ENCODE results near the gene FKRP. TPM values are rescaled to one million over a fixed set of nuclear protein-coding genes. Genes with fewer than 3 reads are reported as not detected.
"Not testable (repeated sequence)": the region's sequence is repeated elsewhere in the genome, so short reads cannot be mapped to it uniquely, and the experiment has no call there.

Gene FKRP
- total RNA-seq, 1 experiment from 2014 or later: 42.4 TPM

DNA sequence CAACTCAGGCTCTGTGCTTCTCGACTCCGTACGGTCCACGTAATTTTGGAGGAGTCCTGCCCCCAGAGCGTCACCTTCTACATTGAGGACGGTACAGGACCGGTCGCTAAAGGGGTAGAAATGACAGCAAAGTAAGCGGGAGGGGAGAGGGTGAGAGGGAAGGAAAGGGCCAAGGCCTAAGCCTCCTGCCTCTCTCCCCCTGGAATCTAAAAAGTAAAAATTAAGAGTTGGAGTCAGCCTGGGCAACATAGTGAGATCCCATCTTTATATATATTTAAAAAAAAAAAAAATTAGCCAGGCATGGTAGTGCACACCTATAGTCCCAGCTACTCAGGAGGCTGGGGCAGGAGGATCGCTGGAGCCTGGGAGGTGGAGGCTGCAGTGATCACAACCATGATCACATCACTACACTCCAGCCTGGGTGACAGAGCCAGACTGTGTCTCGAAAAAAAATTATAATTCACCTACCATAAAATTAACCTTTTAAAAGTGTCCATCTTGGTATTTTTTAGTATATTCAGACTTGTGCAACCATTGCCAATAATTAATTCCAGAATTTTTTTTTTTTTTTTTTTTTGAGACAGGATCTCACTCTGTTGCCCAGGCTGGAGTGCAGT, 29.9 kb downstream of the FKRP start:
- DNase-seq (ENCODE audit: low spot score): no peak
- in situ Hi-C loops (cut with HindIII; ENCODE audit: low sequenced_read_pairs): no loop called here

DNA sequence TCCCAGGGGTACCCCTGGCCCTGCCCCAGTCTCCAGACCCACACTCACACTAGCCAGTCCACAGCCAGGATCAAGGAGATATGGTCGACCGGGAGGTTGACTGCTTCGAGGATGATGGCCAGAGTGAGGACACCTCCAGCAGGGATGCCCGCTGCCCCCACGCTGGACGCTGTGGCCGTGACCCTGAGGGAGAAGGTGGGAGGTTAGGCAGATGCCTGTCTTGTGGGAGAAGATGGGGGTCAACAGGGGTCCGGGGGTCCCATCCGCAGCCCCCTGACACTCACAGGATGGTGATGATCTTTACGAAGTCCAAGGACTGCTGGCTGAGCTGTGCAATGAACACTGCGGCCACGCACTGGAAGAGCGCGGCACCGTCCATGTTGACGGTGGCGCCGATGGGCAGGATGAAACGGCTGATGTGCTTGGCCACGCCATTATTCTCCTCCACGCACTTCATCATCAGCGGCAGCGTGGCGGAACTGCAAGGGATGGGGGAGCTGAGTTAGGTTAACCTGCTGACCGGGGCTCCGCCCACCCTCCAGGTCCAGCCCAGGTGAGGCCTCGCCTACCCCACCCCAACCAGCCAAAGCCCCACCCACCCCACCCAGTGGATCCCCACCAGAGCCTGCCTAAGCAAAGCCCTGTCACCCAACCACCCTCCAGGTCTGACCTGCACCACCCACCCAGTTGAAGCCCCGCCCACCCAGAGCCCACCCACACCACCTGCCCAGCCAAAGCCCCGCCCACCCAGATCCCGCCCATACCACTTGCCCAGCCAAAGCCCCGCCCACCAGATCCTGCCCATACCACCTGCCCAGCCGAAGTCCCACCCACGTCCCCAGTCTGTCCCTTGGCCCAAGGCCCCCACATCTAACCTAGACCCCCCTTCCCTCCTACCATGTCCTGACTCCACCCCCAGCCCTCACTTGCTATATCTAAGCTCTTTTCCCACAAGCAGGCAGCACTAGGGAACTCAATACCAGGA, 31.4 kb downstream of the FKRP start:
- DNase-seq (ENCODE audit: low spot score): no peak

DNA sequence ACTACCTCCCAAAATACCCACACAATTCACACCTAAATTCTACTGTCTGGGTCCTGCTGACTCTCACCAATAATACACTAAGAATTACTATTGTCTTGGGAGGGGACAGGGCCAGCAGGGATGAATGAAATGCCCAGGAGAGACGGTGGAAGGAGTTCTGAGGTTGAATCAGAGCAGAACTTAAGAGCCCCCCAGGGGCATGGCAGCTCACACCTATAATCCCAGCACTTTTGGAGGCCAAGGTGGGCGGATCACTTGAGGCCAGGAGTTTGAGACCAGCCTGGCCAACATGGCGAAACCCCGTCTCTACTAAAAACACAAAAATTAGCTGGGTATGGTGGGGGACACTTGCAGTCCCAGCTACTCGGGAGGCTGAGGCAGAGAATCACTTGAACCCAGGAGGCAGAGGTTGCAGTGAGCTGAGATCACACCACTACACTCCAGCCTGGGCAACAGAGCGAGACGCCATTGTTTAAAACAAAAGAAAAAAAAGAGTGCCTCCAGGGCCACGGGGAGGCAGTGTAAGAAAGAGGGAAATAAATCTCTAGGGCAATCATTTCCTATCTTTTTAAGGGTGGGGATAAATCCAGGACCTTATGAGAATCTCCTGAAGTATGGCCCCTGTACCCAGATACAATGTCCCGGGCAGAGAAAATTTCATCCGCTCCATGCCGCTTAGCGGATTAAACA, 32.2 kb downstream of the FKRP start:
- DNase-seq (ENCODE audit: low spot score); in situ Hi-C loops (cut with HindIII; ENCODE audit: low sequenced_read_pairs): not testable (repeated sequence)

More for the DNA sequence above, 31.4 kb downstream of the FKRP start:
- in situ Hi-C loops (cut with HindIII; ENCODE audit: low sequenced_read_pairs): no loop called here

DNA sequence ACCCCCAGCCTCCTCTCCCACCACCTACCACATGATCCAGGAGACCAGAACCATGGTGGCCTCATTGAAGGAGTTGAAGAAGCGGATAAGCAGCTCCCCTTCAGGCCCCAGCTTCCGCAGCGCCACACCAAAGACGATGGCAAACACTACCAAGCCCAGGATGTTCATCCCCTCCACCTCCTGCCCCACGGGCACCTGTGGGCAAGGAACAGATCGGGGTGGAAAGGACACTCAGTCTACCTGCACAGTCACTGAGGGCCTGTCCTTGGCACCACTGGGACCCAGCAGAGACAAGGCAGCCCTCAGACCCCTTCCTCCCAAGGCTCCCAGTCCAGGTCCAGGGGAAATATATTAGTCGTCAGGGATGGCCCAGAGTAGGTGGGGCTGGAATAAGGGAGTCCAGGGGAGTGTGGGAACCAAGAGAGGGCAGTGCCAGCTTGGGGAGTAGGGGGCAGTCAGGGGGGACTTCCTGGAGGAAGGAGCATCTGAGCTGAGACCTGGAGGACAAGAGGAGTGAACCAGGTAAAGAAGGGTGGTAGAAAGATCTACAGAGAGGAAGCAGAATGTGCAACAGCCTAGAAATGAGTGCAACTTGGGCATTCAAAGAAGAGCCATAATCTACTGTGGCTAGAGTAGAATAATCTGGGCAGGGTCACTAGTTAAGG, 36.6 kb downstream of the FKRP start:
- no peak for DNase-seq (ENCODE audit: low spot score)

DNA sequence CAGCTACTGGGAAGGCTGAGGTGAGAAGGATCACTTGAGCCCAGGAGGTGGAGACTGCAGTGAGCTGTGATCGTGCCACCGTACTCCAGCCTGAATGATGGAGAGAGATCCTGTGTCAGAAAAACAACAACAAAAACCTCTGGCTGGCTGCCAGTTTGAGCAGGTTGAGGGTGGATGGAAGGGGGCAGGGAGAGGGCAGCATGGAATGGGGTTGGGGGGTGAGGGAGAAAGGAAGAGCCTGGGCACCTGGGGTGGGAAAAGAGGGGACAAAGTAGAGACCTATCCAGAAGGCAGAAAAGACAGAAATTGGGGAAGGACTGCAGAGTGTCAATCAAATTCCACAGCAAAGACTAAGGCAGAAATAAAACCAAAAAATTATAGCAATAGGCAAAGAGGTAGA, 37.8 kb downstream of the FKRP start:
- in situ Hi-C loops (cut with HindIII; ENCODE audit: low sequenced_read_pairs): no loop called here
- no peak for DNase-seq (ENCODE audit: low spot score)

More for the DNA sequence above, 36.6 kb downstream of the FKRP start:
- in situ Hi-C loops (cut with HindIII; ENCODE audit: low sequenced_read_pairs): no loop called here

DNA sequence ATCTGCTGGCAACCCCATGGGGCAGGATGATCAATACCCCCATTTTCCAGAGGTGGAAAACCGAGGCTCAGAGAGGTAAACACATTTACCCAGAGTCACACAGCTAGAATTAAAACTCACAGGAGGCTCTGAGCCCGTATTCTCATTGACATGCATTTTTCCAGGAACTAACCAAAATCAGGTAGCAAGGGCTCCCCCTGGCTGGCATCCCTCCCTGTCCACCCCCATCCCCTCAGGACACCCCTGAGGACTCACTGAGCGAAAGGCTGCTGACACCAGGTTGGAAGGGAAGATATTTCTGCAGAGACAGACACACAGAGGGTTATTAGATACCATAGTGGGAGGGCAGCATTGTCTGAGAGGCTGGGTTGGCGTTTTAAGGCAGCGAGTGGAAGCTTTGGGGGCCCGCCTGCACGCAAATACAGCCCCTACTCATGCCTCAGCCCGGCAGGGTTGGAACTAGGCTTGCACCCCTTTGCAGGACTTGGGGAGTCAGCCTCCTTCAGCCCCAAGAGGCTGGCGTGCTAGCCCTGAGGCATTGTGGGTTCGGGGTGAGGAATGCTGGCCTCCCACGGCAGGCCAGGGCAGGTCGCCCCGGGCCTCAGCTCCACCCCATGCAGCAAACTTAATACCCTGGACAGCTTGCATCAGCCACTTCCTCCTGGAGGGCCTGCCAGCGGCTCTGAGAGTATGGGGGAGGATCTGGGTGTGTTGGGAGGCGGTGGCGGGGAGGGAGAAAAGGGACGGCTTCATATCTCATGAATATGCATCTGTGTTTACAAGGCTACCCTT, 38.6 kb downstream of the FKRP start:
- in situ Hi-C loops (cut with HindIII; ENCODE audit: low sequenced_read_pairs): no loop called here

DNA sequence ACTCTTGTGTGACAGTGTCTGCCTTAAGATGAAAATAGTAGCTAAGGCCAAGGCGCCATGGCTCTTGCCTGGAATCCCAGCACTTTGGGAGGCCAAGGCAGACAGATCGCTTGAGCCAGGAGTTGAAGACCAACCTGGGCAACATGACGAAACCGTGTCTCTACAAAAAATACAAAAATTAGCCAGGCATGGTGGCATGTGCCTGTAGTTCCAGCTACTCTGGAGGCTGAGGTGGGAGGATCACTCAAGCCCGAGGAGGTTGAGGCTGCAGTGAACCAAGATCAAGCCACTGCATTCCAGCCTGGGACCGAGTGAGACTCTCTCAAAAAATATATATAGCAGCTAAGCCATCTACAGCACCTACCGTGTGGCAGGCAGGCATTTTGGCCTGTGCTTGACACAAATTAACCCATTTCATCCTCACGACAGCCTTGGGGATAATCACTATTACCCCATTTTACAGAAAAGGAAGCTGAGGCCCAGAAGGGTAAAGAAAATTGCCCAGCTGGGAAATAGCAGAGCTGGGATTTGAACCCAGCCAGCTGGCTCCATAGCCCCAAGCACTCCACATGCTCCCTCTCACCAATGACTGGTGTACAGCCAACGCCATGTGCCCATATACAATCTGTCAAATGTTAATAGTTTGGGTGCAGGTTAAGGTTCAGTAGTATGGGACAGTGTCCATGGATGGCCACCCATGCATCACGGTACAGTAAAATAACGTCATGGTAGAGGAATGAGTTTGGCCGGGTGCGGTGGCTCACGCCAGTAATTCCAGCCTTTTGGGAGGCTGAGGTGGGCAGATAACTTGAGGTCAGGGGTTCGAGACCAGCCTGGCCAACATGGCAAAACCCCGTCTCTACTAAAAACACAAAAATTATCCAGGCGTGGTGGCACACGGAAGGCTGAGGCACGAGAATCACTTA, 39.5 kb downstream of the FKRP start:
- in situ Hi-C loops (cut with HindIII; ENCODE audit: low sequenced_read_pairs): no loop called here
- DNase-seq (ENCODE audit: low spot score): no peak

More for the DNA sequence above, 38.6 kb downstream of the FKRP start:
- DNase-seq (ENCODE audit: low spot score): peak; percentile 33

DNA sequence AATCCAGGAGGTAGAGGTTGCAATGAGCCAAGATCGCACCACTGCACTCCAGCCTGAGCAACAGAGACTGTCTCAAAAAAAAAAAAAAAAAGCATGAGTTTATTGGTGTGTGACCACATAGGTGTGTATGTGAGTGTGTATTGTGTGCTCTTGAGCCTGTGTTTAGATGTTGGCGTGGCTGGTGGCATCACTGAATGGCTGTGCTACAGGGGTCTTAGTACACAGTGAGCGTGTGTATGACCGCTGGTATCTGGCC, 40.1 kb downstream of the FKRP start:
- in situ Hi-C loops (cut with HindIII; ENCODE audit: low sequenced_read_pairs): no loop called here
- no peak for DNase-seq (ENCODE audit: low spot score)

DNA sequence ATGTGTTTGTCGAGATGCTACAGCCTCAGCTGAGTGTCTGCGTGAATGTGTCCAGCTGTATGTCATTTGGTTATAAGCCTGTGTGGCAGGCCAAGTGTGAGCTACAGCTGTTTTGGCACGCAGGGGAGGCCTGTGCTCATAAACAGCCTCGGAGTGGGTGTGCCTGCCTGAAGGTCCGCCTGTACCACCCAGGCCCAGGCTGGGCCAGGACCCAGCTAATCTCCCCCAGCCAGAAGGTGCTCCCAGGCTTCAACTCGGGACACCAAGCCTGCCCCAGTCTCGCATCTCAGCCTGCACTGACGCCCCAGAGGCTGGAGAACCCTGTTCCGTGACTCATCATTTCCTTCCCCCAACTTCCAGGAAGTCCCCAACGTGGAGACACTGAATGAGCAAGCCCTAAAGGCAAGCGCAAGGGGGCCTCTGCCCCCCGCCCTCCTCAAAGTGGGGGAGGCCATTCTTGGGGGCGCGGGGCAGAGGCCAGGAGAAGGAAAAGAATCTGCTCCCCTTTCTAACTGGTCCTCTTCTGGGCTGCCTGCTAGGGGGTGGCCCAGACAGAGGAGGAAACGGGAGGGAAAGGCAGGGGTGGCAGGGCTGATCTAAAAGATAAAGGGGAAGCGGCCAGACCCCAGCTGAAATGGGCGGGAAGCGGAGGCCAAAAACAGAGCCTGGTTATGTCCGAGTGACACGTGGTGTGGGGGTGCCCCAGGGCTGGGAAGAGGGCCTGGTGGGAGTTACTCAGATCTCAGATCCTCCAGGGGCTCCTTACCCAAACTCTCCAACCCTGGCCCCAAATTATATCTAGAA, 40.6 kb downstream of the FKRP start:
- in situ Hi-C loops (cut with HindIII; ENCODE audit: low sequenced_read_pairs): no loop called here

DNA sequence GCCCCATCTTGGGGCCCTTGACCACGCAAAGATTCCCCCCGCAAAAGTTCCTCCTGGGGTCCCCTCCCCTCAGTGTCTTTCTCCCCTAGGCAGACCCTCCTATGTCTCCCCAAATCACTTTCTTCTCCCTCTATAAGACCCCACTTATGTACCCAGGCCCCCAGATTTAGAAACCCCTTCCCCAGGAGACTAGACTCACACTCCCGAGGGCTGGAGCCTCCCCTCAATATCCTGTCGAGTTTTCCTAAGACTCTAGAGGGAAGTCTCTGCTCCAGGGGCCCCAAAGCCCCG, 41.1 kb downstream of the FKRP start:
- in situ Hi-C loops (cut with HindIII; ENCODE audit: low sequenced_read_pairs): no loop called here
- DNase-seq (ENCODE audit: low spot score): no peak

More for the DNA sequence above, 40.6 kb downstream of the FKRP start:
- no peak for DNase-seq (ENCODE audit: low spot score)

DNA sequence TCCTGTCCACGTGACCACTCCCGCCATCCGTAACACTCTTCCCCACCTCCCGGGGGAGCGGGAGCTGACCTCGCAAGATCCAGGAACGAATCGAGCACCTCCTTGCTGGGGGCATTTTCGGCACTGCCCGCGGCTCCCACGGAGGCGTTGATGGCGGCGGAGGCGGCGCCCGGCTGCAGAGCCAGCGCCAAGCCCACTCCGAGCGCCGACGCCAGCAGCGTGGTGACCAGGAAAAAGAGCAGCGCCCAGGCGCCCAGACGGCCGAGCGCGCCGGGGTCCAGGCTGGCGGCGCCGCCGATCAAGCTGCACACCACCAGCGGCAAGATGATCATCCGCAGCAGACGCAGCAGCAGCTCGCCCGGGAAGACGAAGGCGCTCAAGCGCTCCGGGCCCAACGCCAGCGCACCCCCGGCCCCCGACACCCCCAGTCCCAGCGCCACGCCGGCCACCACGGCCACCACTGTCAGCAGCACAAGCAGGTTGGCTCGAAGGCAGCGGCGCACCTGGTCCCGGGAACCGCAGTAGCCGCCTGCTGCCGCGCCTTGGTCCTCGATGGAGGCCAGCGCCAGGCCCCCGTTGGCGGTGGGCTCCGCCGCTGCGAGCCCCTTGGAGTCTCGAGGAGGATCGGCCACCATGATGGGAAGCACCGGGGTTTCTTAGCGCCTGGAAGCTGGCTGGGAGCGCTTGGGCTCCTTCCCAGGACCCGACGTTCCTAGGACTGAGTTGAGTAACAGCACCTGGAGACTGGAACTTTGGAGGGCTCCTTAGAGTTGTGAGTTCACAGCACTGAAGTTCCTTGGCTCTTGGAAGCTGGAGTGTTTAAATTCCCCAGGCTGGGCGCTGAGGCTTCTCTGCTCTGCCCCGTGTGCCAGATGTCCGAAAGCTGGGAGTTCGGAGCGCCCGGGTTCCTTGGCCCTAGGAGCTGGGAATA, 41.7 kb downstream of the FKRP start:
- DNase-seq (ENCODE audit: low spot score): no peak
- in situ Hi-C loops (cut with HindIII; ENCODE audit: low sequenced_read_pairs): no loop called here

DNA sequence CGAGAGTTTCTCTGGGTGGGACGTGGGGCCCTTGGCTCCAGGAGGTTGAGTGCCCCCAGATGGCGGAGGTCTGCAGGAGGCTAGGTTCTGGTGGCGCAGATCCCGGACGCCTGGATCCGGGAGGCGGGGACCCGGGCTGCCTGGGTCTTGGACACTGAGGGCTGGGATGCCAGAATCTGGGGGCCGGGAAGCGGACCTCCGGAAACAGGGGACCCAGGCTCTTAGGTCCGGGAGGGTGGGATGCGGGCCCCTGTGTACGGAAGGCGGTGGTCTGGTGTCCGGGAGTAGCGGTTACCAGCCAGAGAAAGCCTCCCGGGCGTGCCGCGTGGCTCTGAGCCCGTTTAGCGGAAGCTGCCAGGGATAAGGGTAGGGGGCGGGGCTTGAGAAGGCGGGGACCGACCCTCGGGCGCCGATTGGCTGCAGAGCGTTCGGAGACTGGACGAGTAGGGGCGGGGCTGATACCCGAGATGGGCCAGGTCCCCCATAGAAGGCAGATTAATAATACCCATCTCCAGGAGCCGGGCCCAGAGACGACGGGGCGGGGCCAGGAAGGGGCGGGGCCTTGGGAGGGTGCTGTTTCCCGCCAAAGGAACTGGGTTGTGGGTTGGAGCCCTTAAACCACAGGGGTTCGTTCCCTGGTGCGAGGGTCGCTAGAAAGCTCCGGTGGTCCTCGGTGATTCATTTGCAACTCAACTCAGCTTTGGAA, 42.6 kb downstream of the FKRP start, which contains the start of gene SLC1A5:
TSS of gene SLC1A5 (minus strand) at position 333 of the 706 bp plus-strand sequence. CDS start 629 bp downstream, outside the sequence.
- in situ Hi-C loops (cut with HindIII; ENCODE audit: low sequenced_read_pairs): no loop called here
- peak; percentile 70 for DNase-seq (ENCODE audit: low spot score)

DNA sequence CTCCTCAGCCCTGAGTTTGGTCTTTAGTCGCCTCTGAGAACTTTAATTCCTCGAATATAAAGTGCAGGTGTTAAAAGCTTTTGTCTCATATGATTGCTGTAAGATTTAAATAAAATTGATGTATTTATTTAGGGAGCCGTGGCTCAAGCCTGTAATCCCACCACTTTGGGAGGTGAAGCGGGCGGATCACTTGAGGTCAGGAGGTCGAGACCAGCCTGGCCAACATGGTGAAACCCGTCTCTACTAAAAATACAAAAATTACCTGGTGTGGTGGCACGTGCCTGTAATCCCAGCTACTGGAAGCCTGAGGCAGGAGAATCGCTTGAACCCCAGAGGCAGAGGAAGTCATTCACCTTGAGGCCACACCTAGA, 43.1 kb downstream of the FKRP start:
- DNase-seq (ENCODE audit: low spot score): no peak
- in situ Hi-C loops (cut with HindIII; ENCODE audit: low sequenced_read_pairs): no loop called here

DNA sequence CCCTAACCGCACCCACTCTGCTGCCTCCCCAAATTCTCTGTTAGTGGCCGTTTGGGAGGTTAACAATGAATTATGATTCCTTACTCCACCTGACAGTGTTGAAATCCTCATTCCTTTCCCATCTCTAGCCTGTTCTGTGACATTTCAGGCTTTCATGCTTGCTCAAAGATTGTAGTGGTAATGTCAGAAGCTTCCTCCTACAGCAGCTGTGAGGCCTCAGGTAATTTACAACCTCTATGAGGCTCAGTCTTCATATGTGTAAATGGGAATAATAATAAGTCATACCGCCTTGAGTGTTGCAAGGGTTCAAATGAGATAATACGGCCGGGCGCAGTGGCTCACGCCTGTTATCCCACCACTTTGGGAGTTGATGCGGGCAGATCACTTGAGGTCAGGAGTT, 43.5 kb downstream of the FKRP start:
- no peak for DNase-seq (ENCODE audit: low spot score)
- in situ Hi-C loops (cut with HindIII; ENCODE audit: low sequenced_read_pairs): no loop called here

DNA sequence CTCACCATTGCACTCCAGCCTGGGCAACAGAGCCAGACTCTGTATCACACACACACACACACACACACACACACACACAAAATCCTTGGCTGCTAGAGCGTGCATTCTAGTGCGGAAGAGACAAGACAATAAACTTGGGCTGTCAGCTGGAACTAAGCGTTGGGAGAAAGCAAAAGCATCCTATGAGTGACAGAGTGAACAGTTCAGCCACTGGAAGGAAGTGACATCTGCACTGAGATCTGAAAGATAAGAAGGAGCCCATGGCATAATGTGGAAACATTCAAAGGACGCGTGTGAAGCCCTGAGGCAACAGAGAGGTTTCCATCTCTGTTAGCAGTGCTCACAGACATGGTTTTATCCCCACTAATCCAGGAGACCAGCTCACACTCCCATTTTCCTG, 46.1 kb downstream of the FKRP start:
- in situ Hi-C loops (cut with HindIII; ENCODE audit: low sequenced_read_pairs): no loop called here
- DNase-seq (ENCODE audit: low spot score): no peak

DNA sequence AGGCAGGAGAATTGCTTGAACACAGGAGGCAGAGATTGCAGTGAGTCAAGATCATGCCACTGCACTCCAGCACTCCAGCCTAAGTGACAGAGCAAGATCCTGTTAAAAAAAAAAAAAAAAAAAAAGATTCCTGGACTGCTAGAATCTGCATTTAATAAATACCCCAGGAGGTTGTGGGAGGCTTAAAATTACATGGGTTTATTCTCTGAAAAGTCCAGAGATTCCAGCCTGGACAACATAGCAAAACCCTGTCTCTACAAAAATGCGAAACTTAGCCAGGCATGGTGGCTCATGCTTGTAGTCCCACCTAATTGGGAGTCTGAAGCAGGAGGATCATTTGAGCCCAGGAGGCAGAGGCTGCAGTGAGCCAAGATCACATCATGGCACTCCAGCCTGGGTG, 52.0 kb downstream of the FKRP start:
- in situ Hi-C loops (cut with HindIII; ENCODE audit: low sequenced_read_pairs): no loop called here
- no peak for DNase-seq (ENCODE audit: low spot score)
